Measurements from ENCODE around the gene GABPB1. TPM values are rescaled to one million over a fixed set of nuclear protein-coding genes. Genes with fewer than 3 reads are reported as not detected.
"Not testable (repeated sequence)": the region's sequence is repeated elsewhere in the genome, so short reads cannot be mapped to it uniquely, and the experiment has no call there.

Gene GABPB1
- polyA plus RNA-seq, 1 donor (not counting 4 experiments of a cell fraction or from before 2014, with no cell fraction given), result 23.3 TPM

- H3K9ac ChIP-seq (ENCODE audit: control insufficient read depth, extremely low read depth, insufficient read depth, low read length), result no peak overlapping the region
- no peaks in the 10 kb centered on the region for H3K9me1 ChIP-seq (ENCODE audit: control insufficient read depth, extremely low read depth, insufficient read depth, low read length)
- no peaks in the 10 kb centered on the region for H4K20me1 ChIP-seq (ENCODE audit: control insufficient read depth, extremely low read depth, insufficient read depth, low read length)
- FAIRE-seq (no peak), DNase-seq (ENCODE audit: low read depth, low spot score) (no peak)
- no peak overlapping the region for H3K27ac ChIP-seq (ENCODE audit: control insufficient read depth, insufficient read depth, low read length)
- no peak overlapping the region for H3K4me2 ChIP-seq (ENCODE audit: control insufficient read depth, extremely low read depth, insufficient read depth, low read depth, low read length)
- H3K79me2 ChIP-seq (ENCODE audit: control insufficient read depth, insufficient read depth, low read length), result no peaks in the 10 kb centered on the region
- H3K36me3 ChIP-seq (ENCODE audit: control insufficient read depth in 2 of 2, extremely low read depth in 1 of 2, insufficient read depth in 2 of 2, low read length in 2 of 2), result no peaks in the 10 kb centered on the region
- no peaks in the 10 kb centered on the region for H3K27me3 ChIP-seq (ENCODE audit: control insufficient read depth, extremely low read depth, insufficient read depth, low read length)
- no peaks in the 10 kb centered on the region for H3K9me3 ChIP-seq (ENCODE audit: control insufficient read depth, low read depth, low read length)
- H3K4me3 ChIP-seq (ENCODE audit: control insufficient read depth in 2 of 3, extremely low read depth in 1 of 3, insufficient read depth in 2 of 3, low read depth in 1 of 3, low read length in 3 of 3), result no peak overlapping the region
- TF ChIP-seq EZH2 (IDR thresholded peaks at IDR 0.05; ENCODE audit: low read length), result no peak
- TF ChIP-seq, protein P1, sequence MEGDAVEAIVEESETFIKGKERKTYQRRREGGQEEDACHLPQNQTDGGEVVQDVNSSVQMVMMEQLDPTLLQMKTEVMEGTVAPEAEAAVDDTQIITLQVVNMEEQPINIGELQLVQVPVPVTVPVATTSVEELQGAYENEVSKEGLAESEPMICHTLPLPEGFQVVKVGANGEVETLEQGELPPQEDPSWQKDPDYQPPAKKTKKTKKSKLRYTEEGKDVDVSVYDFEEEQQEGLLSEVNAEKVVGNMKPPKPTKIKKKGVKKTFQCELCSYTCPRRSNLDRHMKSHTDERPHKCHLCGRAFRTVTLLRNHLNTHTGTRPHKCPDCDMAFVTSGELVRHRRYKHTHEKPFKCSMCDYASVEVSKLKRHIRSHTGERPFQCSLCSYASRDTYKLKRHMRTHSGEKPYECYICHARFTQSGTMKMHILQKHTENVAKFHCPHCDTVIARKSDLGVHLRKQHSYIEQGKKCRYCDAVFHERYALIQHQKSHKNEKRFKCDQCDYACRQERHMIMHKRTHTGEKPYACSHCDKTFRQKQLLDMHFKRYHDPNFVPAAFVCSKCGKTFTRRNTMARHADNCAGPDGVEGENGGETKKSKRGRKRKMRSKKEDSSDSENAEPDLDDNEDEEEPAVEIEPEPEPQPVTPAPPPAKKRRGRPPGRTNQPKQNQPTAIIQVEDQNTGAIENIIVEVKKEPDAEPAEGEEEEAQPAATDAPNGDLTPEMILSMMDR (optimal IDR thresholded peaks at IDR 0.05 in 1 of 3, IDR thresholded peaks at IDR 0.05 in 1 of 3, conservative IDR thresholded peaks at IDR 0.05 in 1 of 3; ENCODE audit: extremely low read depth in 1 of 3, insufficient read depth in 2 of 3, low read length in 3 of 3), result no peak
- dilution Hi-C loops (cut with MboI; ENCODE audit: extremely low pct_ligation_motif_present, low sequenced_read_pairs), result no loop called here
- no peaks in the 10 kb centered on the region for H3K4me1 ChIP-seq (ENCODE audit: control insufficient read depth, extremely low read depth, insufficient read depth, low read length)
- H2AFZ ChIP-seq (ENCODE audit: control insufficient read depth, low read length), result no peak overlapping the region
Measured at GRCh38 chr15:50377867-50378751, 23.1 kb upstream of the GABPB1 start.

GRCh38 chr15:50369564-50369963, 14.6 kb upstream of the GABPB1 start:
- H3K36me3 ChIP-seq (ENCODE audit: control insufficient read depth in 2 of 2, extremely low read depth in 1 of 2, insufficient read depth in 2 of 2, low read length in 2 of 2); FAIRE-seq; H3K9me3 ChIP-seq (ENCODE audit: control insufficient read depth, low read depth, low read length); H3K79me2 ChIP-seq (ENCODE audit: control insufficient read depth, insufficient read depth, low read length); H3K9me1 ChIP-seq (ENCODE audit: control insufficient read depth, extremely low read depth, insufficient read depth, low read length); dilution Hi-C loops (cut with MboI; ENCODE audit: extremely low pct_ligation_motif_present, low sequenced_read_pairs); H3K4me3 ChIP-seq (ENCODE audit: control insufficient read depth in 2 of 3, extremely low read depth in 1 of 3, insufficient read depth in 2 of 3, low read depth in 1 of 3, low read length in 3 of 3); H3K27ac ChIP-seq (ENCODE audit: control insufficient read depth, insufficient read depth, low read length); H3K4me1 ChIP-seq (ENCODE audit: control insufficient read depth, extremely low read depth, insufficient read depth, low read length); DNase-seq (ENCODE audit: low read depth, low spot score); H4K20me1 ChIP-seq (ENCODE audit: control insufficient read depth, extremely low read depth, insufficient read depth, low read length); H3K9ac ChIP-seq (ENCODE audit: control insufficient read depth, extremely low read depth, insufficient read depth, low read length); H3K4me2 ChIP-seq (ENCODE audit: control insufficient read depth, extremely low read depth, insufficient read depth, low read depth, low read length); H3K27me3 ChIP-seq (ENCODE audit: control insufficient read depth, extremely low read depth, insufficient read depth, low read length); H2AFZ ChIP-seq (ENCODE audit: control insufficient read depth, low read length): not testable (repeated sequence)
